HCT116 (cell line): ENCODE measurements around the gene HSPA4. TPM values are rescaled to one million over a fixed set of nuclear protein-coding genes. Genes with fewer than 3 reads are reported as not detected.

Experiments used
- ATAC-seq: fragments of 200-7000 bp; cut with Tn5 transposase; 2 replicates; pipeline ENCODE4 v1.9.1; 2020; ENCODE audit warnings: mild to moderate bottlenecking, moderate library complexity
- BruUV-seq: library from RNA; stranded (reverse); fragments of 400-500 nt; replicated peaks from 2 replicates; lab custom pipeline; 2021; lab: Mats Ljungman, UMichigan
- CTCF ChIA-PET: fragments of 300-600 bp; sonication (Branson Sonifier 250); formaldehyde crosslinking; loops from one replicate; lab custom pipeline; 2021; ENCODE audit warnings: antibody characterized with exemption; lab: Charles Lee
- POLR2A ChIA-PET: fragments of 300-600, 350-600 bp; sonication (Branson Sonifier 250); formaldehyde crosslinking; loops from one replicate; lab custom pipeline; 2021; ENCODE audit warnings: antibody characterized with exemption; lab: Charles Lee
- RAD21 ChIA-PET, 2 experiments: fragments of 300-600 bp; sonication (Branson Sonifier 250); formaldehyde crosslinking; loops; one replicate each; lab custom pipeline; 2023; ENCODE audit warnings: low total read pairs in 2 of 2; ENCODE audit not compliant: uncharacterized antibody in 2 of 2, unreplicated experiment in 2 of 2, low non-redundant PET in 1 of 2; lab: Charles Lee
- DNase-seq: peaks from one replicate; pipeline ENCODE4 v3.0.0-alpha.2; 2010; ENCODE audit warnings: low read depth, low spot score
- H2AFZ ChIP-seq: fragments of 200-600 bp; shearing (Covaris generic), sonication (generic); 2 replicates; pipeline ENCODE4 v1.6.1; 2017; ENCODE audit warnings: low read depth, mixed run types, mixed read lengths, antibody characterized with exemption, low read length; ENCODE audit not compliant: poor library complexity, severe bottlenecking
- H3K27ac ChIP-seq: 2 replicates; pipeline ENCODE4 v1.5.1; 2012; ENCODE audit warnings: low read depth, low read length
- H3K27me3 ChIP-seq: fragments of 200-600 bp; sonication (generic); 2 replicates; pipeline ENCODE4 v1.6.1; 2016; ENCODE audit warnings: mixed run types, low read length, mixed read lengths; ENCODE audit not compliant: insufficient read depth
- H3K36me3 ChIP-seq, 2 experiments: fragments of 200-500 bp in 1 of 2; fragments of 200-600 bp in 1 of 2; sonication (Bioruptor generic) in 1 of 2; sonication (generic) in 1 of 2; 2 replicates each; pipeline versions ENCODE4 v1.5.1 to v1.6.1; 2014 to 2016; ENCODE audit warnings: low read length in 2 of 2, inconsistent platforms in 1 of 2, mixed read lengths in 1 of 2, mixed run types in 1 of 2; ENCODE audit not compliant: insufficient read depth in 2 of 2, control insufficient read depth in 1 of 2
- H3K4me1 ChIP-seq, 2 experiments: fragments of 200-600 bp in 1 of 2; sonication (generic) in 1 of 2; 2 replicates each; pipeline versions ENCODE4 v1.5.1 to v1.6.1; 2012 to 2017; ENCODE audit warnings: low read length in 2 of 2, inconsistent platforms in 1 of 2, mild to moderate bottlenecking in 1 of 2, mixed read lengths in 1 of 2, mixed run types in 1 of 2, moderate library complexity in 1 of 2; ENCODE audit not compliant: insufficient read depth in 2 of 2, control insufficient read depth in 1 of 2
- H3K4me2 ChIP-seq: fragments of 200-600 bp; sonication (generic); 2 replicates; pipeline ENCODE4 v1.6.1; 2017; ENCODE audit warnings: mixed run types, low read length, mixed read lengths
- H3K4me3 ChIP-seq, 2 experiments: fragments of 200-600 bp in 1 of 2; sonication (generic) in 1 of 2; replicated peaks in 1 of 2; 2 replicates each; pipeline ENCODE4 v1.5.1; 2011 to 2016; ENCODE audit warnings: low read length in 2 of 2, control low read depth in 1 of 2, low read depth in 1 of 2, mild to moderate bottlenecking in 1 of 2, mixed read lengths in 1 of 2, mixed run types in 1 of 2
- H3K79me2 ChIP-seq: fragments of 200-600 bp; sonication (generic); 2 replicates; pipeline ENCODE4 v1.6.1; 2017; ENCODE audit warnings: mild to moderate bottlenecking, mixed run types, low read length, moderate library complexity, mixed read lengths; ENCODE audit not compliant: insufficient read depth
- H3K9ac ChIP-seq: fragments of 200-600 bp; sonication (generic); 2 replicates; pipeline ENCODE4 v1.6.1; 2016; ENCODE audit warnings: low read length, mixed read lengths
- H3K9me2 ChIP-seq: fragments of 200-600 bp; sonication (generic), shearing (Covaris generic); 2 replicates; pipeline ENCODE4 v1.6.1; 2017; ENCODE audit warnings: mixed run types, mild to moderate bottlenecking, moderate library complexity; ENCODE audit not compliant: insufficient read depth
- H3K9me3 ChIP-seq, 2 experiments: fragments of 200-500 bp in 1 of 2; fragments of 200-600 bp in 1 of 2; sonication (Bioruptor generic) in 1 of 2; sonication (generic) in 1 of 2; 2 replicates each; pipeline ENCODE4 v1.6.1; 2014 to 2017; ENCODE audit warnings: low read length in 2 of 2, mixed read lengths in 2 of 2, inconsistent platforms in 1 of 2, low read depth in 1 of 2, mild to moderate bottlenecking in 1 of 2, mixed run types in 1 of 2, moderate library complexity in 1 of 2; ENCODE audit not compliant: control insufficient read depth in 1 of 2, insufficient read depth in 1 of 2
- H4K20me1 ChIP-seq: fragments of 200-600 bp; sonication (generic), shearing (Covaris generic); 2 replicates; pipeline ENCODE4 v1.6.1; 2017; ENCODE audit warnings: mixed run types, mild to moderate bottlenecking, moderate library complexity; ENCODE audit not compliant: insufficient read depth
- ATF3 ChIP-seq: IDR thresholded peaks from 2 replicates; pipeline ENCODE4 v1.6.1; 2012
- CBX3 ChIP-seq: IDR thresholded peaks from 2 replicates; pipeline ENCODE4 v1.6.1; 2012; ENCODE audit warnings: low read depth
- CEBPB ChIP-seq: IDR thresholded peaks from 2 replicates; pipeline ENCODE4 v1.6.1; 2012; ENCODE audit warnings: low read depth
- ELF1 ChIP-seq: IDR thresholded peaks from 2 replicates; pipeline ENCODE4 v1.6.1; 2012; ENCODE audit warnings: low read depth, borderline replicate concordance
- EZH2 ChIP-seq: fragments of 200-600 bp; sonication (generic); IDR thresholded peaks from 2 replicates; pipeline ENCODE4 v1.6.1; 2017; ENCODE audit warnings: antibody characterized with exemption, mixed run types
- EZH2phosphoT487 ChIP-seq: fragments of 200-600 bp; IDR thresholded peaks from 2 replicates; pipeline ENCODE4 v1.6.1; 2018; ENCODE audit warnings: antibody characterized with exemption, borderline replicate concordance
- FOSL1 ChIP-seq: IDR thresholded peaks from 2 replicates; pipeline ENCODE4 v1.6.1; 2012; ENCODE audit warnings: low read depth
- POLR2AphosphoS5 ChIP-seq: IDR thresholded peaks from 2 replicates; pipeline ENCODE4 v1.6.1; 2011; ENCODE audit warnings: mild to moderate bottlenecking, low read depth, low read length, moderate library complexity
- RAD21 ChIP-seq: IDR thresholded peaks from 2 replicates; pipeline ENCODE4 v1.6.1; 2012; ENCODE audit warnings: low read depth, mild to moderate bottlenecking
- SP1 ChIP-seq: IDR thresholded peaks from 2 replicates; pipeline ENCODE4 v1.6.1; 2012; ENCODE audit warnings: low read depth
- SRF ChIP-seq: IDR thresholded peaks from 2 replicates; pipeline ENCODE4 v1.6.1; 2012; ENCODE audit warnings: low read depth
- TCF7L2 ChIP-seq: IDR thresholded peaks from 2 replicates; pipeline ENCODE4 v1.7.0; 2011; ENCODE audit warnings: borderline replicate concordance, inconsistent platforms; ENCODE audit not compliant: insufficient read depth, insufficient read length; ENCODE audit errors: extremely low read depth
- YY1 ChIP-seq: IDR thresholded peaks from 2 replicates; pipeline ENCODE4 v1.6.1; 2011; ENCODE audit warnings: low read length, low read depth, moderate library complexity, mild to moderate bottlenecking; ENCODE audit not compliant: insufficient replicate concordance; ENCODE audit errors: extremely low read depth
- ZFX ChIP-seq: fragments of 450-650 bp; IDR thresholded peaks from 2 replicates; pipeline ENCODE4 v1.6.1; 2017
- ZNF274 ChIP-seq: fragments of 200-500 bp; sonication (Bioruptor generic); IDR thresholded peaks from 2 replicates; pipeline ENCODE4 v1.6.1; 2014; ENCODE audit warnings: mild to moderate bottlenecking, low read depth, low read length, inconsistent platforms
- intact Hi-C: fragments of 100-400 bp; cut with micrococcal nuclease; formaldehyde crosslinking; loops from 2 replicates; pipeline ENCODE4 v1.10.0; 2022
- total RNA-seq: library from RNA; stranded (reverse); gene quantifications from one replicate; pipeline ENCODE4 v1.2.1, GENCODE V29; 2021; ENCODE audit not compliant: unreplicated experiment
- TF ChIP-seq, protein P1 (sequence below), 3 experiments: fragments of 200-600 bp in 1 of 3; sonication (generic) in 1 of 3; IDR thresholded peaks in 2 of 3; conservative IDR thresholded peaks in 1 of 3; 2 replicates each; pipeline ENCODE4 v1.5.1; 2012 to 2017; ENCODE audit warnings: low read depth in 2 of 3, low read length in 2 of 3, antibody characterized with exemption in 1 of 3, borderline replicate concordance in 1 of 3, control low read depth in 1 of 3, mild to moderate bottlenecking in 1 of 3, mixed read lengths in 1 of 3, mixed run types in 1 of 3, moderate library complexity in 1 of 3; ENCODE audit not compliant: insufficient read depth in 1 of 3
- TF ChIP-seq, protein P2 (sequence below): IDR thresholded peaks from 2 replicates; pipeline ENCODE4 v1.6.1; 2012; ENCODE audit warnings: low read depth
- TF ChIP-seq, protein P3 (sequence below): IDR thresholded peaks from 2 replicates; pipeline ENCODE4 v1.6.1; 2011; ENCODE audit warnings: mild to moderate bottlenecking, low read length, moderate library complexity; ENCODE audit not compliant: insufficient replicate concordance; ENCODE audit errors: extremely low read depth

HSPA4 gene
- total RNA-seq, 1 experiment from 2014 or later: 212 TPM

DNA sequence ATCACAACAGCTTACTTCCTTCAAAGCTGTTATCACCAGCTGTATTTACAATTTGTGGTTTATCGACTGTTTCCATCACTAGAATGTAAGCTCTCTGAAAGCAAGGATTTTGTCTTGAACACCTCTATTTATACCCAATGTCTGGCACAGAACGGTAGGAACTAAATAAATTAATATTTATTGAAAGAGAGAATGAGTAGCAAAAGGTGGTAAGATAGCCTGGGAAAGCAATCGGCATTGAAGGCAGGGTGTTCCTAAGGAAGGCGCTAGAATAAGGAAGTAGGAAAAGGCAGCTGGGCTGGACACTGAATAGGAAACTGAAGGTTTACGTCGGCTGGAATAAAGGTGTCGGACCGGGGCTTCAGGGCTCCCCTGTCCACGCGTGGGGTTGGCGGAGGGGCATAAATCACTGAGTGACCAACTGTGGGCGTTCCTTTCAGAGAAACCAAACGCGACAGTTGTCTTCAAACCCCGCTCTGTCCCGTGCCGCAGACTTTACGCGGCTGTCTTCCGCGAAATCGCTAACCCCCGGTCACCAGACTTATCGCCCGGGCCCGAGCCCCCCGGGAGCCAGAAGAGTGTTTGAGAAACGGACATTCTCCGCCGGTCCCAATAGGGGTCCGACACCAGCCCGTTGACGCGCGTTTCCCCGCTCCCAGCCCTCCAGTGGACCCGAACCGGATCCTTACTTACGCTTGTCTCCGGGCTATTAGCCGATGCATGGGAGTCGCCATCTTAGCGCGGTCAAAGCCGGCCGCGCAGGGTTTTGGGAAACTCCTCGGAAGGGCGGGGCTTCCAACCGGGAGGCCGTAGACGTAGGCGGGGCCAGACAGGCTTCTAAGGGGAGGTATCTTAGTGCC lies 25.8 kb upstream of the HSPA4 start, which contains the start of gene ZCCHC10:
TSS of gene ZCCHC10 (minus strand) at position 746 of the 860 bp plus-strand sequence. CDS start at position 734, 12 bp downstream.
- DNase-seq (peak; percentile 76), ATAC-seq (peak; percentile 98)
- TSS peak; percentile 78 for BruUV-seq
- Histone ChIP-seq H3K9ac (peak within 1 kb of the TSS; percentile 84), H3K4me1 (peaks cover 7 to 16% of the 10 kb centered on the region in 2 experiments; a peak in 3 of 4 replicates), H3K27ac (peak within 1 kb of the TSS; percentile 86), H3K4me3 (peak within 1 kb of the TSS; percentile 79 to 90), H2AFZ (peak within 1 kb of the TSS; percentile 55), H4K20me1 (no peaks in the 10 kb centered on the region), H3K36me3 (no peaks in the 10 kb centered on the region), H3K9me3 (no peaks in the 10 kb centered on the region), H3K79me2 (peaks cover 37% of the 10 kb centered on the region), H3K27me3 (no peaks in the 10 kb centered on the region), H3K9me2 (no peaks in the 10 kb centered on the region), H3K4me2 (peak within 1 kb of the TSS; percentile 69)
- intact Hi-C loops: no loop called here
- ChIA-PET POLR2A (interaction anchor here (1.0 to 1.8 kb wide), 3 partner anchors 9 to 63 kb away, joined by 3 to 6 read pairs (median 4); partner anchors contain the start of genes AFF4 and HSPA4), RAD21 (no interaction called here), CTCF (no interaction called here)
- TF ChIP-seq POLR2AphosphoS5 (peak; percentile 93), RAD21 (no peak), ELF1 (peak; percentile 55; the same call in 1 of the 2 replicates), SRF (no peak), TCF7L2 (peak; percentile 30), EZH2phosphoT487 (no peak), CBX3 (peak; percentile 1; the same call in 1 of the 2 replicates), ZNF274 (no peak), FOSL1 (no peak), SP1 (no peak), ATF3 (no peak), ZFX (peak; percentile 25; the same call in 1 of the 2 replicates), EZH2 (no peak), CEBPB (no peak), YY1 (peak; percentile 97)
- TF ChIP-seq, protein P1, sequence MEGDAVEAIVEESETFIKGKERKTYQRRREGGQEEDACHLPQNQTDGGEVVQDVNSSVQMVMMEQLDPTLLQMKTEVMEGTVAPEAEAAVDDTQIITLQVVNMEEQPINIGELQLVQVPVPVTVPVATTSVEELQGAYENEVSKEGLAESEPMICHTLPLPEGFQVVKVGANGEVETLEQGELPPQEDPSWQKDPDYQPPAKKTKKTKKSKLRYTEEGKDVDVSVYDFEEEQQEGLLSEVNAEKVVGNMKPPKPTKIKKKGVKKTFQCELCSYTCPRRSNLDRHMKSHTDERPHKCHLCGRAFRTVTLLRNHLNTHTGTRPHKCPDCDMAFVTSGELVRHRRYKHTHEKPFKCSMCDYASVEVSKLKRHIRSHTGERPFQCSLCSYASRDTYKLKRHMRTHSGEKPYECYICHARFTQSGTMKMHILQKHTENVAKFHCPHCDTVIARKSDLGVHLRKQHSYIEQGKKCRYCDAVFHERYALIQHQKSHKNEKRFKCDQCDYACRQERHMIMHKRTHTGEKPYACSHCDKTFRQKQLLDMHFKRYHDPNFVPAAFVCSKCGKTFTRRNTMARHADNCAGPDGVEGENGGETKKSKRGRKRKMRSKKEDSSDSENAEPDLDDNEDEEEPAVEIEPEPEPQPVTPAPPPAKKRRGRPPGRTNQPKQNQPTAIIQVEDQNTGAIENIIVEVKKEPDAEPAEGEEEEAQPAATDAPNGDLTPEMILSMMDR (IDR thresholded peaks at IDR 0.05 in 2 of 3, conservative IDR thresholded peaks at IDR 0.05 in 1 of 3; ENCODE audit: borderline replicate concordance in 1 of 3, insufficient read depth in 1 of 3, low read depth in 2 of 3, low read length in 2 of 3): no peak
- TF ChIP-seq, protein P2, sequence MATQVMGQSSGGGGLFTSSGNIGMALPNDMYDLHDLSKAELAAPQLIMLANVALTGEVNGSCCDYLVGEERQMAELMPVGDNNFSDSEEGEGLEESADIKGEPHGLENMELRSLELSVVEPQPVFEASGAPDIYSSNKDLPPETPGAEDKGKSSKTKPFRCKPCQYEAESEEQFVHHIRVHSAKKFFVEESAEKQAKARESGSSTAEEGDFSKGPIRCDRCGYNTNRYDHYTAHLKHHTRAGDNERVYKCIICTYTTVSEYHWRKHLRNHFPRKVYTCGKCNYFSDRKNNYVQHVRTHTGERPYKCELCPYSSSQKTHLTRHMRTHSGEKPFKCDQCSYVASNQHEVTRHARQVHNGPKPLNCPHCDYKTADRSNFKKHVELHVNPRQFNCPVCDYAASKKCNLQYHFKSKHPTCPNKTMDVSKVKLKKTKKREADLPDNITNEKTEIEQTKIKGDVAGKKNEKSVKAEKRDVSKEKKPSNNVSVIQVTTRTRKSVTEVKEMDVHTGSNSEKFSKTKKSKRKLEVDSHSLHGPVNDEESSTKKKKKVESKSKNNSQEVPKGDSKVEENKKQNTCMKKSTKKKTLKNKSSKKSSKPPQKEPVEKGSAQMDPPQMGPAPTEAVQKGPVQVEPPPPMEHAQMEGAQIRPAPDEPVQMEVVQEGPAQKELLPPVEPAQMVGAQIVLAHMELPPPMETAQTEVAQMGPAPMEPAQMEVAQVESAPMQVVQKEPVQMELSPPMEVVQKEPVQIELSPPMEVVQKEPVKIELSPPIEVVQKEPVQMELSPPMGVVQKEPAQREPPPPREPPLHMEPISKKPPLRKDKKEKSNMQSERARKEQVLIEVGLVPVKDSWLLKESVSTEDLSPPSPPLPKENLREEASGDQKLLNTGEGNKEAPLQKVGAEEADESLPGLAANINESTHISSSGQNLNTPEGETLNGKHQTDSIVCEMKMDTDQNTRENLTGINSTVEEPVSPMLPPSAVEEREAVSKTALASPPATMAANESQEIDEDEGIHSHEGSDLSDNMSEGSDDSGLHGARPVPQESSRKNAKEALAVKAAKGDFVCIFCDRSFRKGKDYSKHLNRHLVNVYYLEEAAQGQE: no peak
- TF ChIP-seq, protein P3, sequence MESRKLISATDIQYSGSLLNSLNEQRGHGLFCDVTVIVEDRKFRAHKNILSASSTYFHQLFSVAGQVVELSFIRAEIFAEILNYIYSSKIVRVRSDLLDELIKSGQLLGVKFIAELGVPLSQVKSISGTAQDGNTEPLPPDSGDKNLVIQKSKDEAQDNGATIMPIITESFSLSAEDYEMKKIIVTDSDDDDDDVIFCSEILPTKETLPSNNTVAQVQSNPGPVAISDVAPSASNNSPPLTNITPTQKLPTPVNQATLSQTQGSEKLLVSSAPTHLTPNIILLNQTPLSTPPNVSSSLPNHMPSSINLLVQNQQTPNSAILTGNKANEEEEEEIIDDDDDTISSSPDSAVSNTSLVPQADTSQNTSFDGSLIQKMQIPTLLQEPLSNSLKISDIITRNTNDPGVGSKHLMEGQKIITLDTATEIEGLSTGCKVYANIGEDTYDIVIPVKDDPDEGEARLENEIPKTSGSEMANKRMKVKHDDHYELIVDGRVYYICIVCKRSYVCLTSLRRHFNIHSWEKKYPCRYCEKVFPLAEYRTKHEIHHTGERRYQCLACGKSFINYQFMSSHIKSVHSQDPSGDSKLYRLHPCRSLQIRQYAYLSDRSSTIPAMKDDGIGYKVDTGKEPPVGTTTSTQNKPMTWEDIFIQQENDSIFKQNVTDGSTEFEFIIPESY: no peak
